Breast epithelium (tissue), 4 donors: ENCODE measurements around the gene CLIP2. TPM values are rescaled to one million over a fixed set of nuclear protein-coding genes. Genes with fewer than 3 reads are reported as not detected.
"Not testable (repeated sequence)": the region's sequence is repeated elsewhere in the genome, so short reads cannot be mapped to it uniquely, and the experiment has no call there.

Experiments
- DNase-seq, 2 donors: peaks; one replicate each; pipeline ENCODE4 v3.0.0-alpha.2; 2019; ENCODE audit warnings: low spot score in 2 of 2
- H3K27ac ChIP-seq, 2 donors: fragments of 200-600 bp; sonication (generic) in 1 of 2; one replicate each; pipeline ENCODE4 v1.5.1; 2016 to 2019; ENCODE audit warnings: mild to moderate bottlenecking in 1 of 2
- H3K27me3 ChIP-seq, 2 donors: fragments of 200-600 bp; sonication (generic) in 1 of 2; one replicate each; pipeline versions ENCODE4 v1.5.1 to v1.6.0; 2017 to 2019; ENCODE audit warnings: control low read depth in 1 of 2, mild to moderate bottlenecking in 1 of 2
- H3K36me3 ChIP-seq: fragments of 200-600 bp; one replicate; pipeline ENCODE4 v1.5.1; 2019
- H3K4me1 ChIP-seq, 2 donors: fragments of 200-600 bp; sonication (generic); one replicate each; pipeline ENCODE4 v1.5.1; 2016 to 2019; ENCODE audit warnings: control low read depth in 1 of 2
- H3K4me3 ChIP-seq, 3 donors: fragments of 200-600 bp; sonication (generic); 1 replicate in 2 of 3; 2 replicates in 1 of 3; pipeline ENCODE4 v1.5.1; 2016 to 2019; ENCODE audit warnings: mild to moderate bottlenecking in 3 of 3, moderate library complexity in 2 of 3
- H3K9me3 ChIP-seq, 2 donors: fragments of 200-600 bp; sonication (generic) in 1 of 2; one replicate each; pipeline ENCODE4 v1.5.1; 2016 to 2019; ENCODE audit warnings: control low read depth in 1 of 2
- CTCF ChIP-seq, 3 donors: fragments of 450-650 bp; IDR thresholded peaks; one replicate each; pipeline ENCODE4 v1.5.1; 2016 to 2017; ENCODE audit warnings: antibody characterized with exemption in 3 of 3, mild to moderate bottlenecking in 3 of 3, moderate library complexity in 3 of 3
- POLR2A ChIP-seq: fragments of 450-650 bp; IDR thresholded peaks from one replicate; pipeline ENCODE4 v1.6.1; 2016; ENCODE audit warnings: antibody characterized with exemption, mild to moderate bottlenecking, moderate library complexity
- POLR2AphosphoS5 ChIP-seq, 3 donors: sonication (generic); formaldehyde crosslinking; IDR thresholded peaks; one replicate each; pipeline ENCODE4 v1.6.1; 2017; ENCODE audit warnings: antibody characterized with exemption in 3 of 3
- intact Hi-C: fragments of 100-400 bp; cut with DNase I; formaldehyde crosslinking; loops from one replicate; pipeline ENCODE4 v1.15.1; 2023; ENCODE audit warnings: low total_unique reads
- total RNA-seq, 3 donors: library from RNA; depleted of rRNA; stranded (reverse); fragments of >200 nt; gene quantifications; one replicate each; pipeline ENCODE4 v1.1.0, GENCODE V29; 2016

CLIP2 gene
- total RNA-seq, 3 donors from 2014 or later = 7.3 to 20.3 (median 13.0) TPM

GRCh38 chr7:74438327-74438726 lies 149.1 kb downstream of the CLIP2 start:
- Histone ChIP-seq H3K27ac (no peak overlapping the region), H3K27me3 (no peaks in the 10 kb centered on the region), H3K4me3 (no peak overlapping the region), H3K9me3 (no peaks in the 10 kb centered on the region), H3K36me3 (no peaks in the 10 kb centered on the region), H3K4me1 (no peaks in the 10 kb centered on the region)
- no peak for TF ChIP-seq POLR2A
- TF ChIP-seq CTCF (IDR thresholded peaks at IDR 0.05) = no peak
- no peak for TF ChIP-seq POLR2AphosphoS5 (IDR thresholded peaks at IDR 0.05)
- intact Hi-C loops = no loop called here
- DNase-seq = no peak

- TF ChIP-seq CTCF (IDR thresholded peaks at IDR 0.05) = no peak
- no peak for TF ChIP-seq POLR2AphosphoS5 (IDR thresholded peaks at IDR 0.05)
- TF ChIP-seq POLR2A = no peak
- intact Hi-C loops = no loop called here
Measured at GRCh38 chr7:74439541-74439940, 150.3 kb downstream of the CLIP2 start.

GRCh38 chr7:74440143-74440542 lies 150.9 kb downstream of the CLIP2 start:
- H3K9me3 ChIP-seq, intact Hi-C loops: not testable (repeated sequence)

More at GRCh38 chr7:74439541-74439940, 150.3 kb downstream of the CLIP2 start:
- Histone ChIP-seq H3K4me3 (no peak overlapping the region), H3K27me3 (no peaks in the 10 kb centered on the region), H3K36me3 (no peaks in the 10 kb centered on the region), H3K9me3 (no peaks in the 10 kb centered on the region), H3K4me1 (no peaks in the 10 kb centered on the region), H3K27ac (no peak overlapping the region)
- DNase-seq = no peak

GRCh38 chr7:74441801-74442200 lies 152.6 kb downstream of the CLIP2 start:
- Histone ChIP-seq H3K27ac (no peak overlapping the region), H3K4me3 (no peak overlapping the region), H3K9me3 (no peaks in the 10 kb centered on the region), H3K27me3 (no peaks in the 10 kb centered on the region), H3K36me3 (no peaks in the 10 kb centered on the region), H3K4me1 (no peaks in the 10 kb centered on the region)
- TF ChIP-seq POLR2A = no peak
- no peak for TF ChIP-seq POLR2AphosphoS5 (IDR thresholded peaks at IDR 0.05)
- TF ChIP-seq CTCF (IDR thresholded peaks at IDR 0.05) = no peak
- intact Hi-C loops = no loop called here
- no peak for DNase-seq

More at GRCh38 chr7:74440143-74440542, 150.9 kb downstream of the CLIP2 start:
- not testable (repeated sequence) for H3K27me3 ChIP-seq, H3K4me1 ChIP-seq, H3K36me3 ChIP-seq, H3K4me3 ChIP-seq, H3K27ac ChIP-seq, DNase-seq

GRCh38 chr7:74443543-74444247 lies 154.5 kb downstream of the CLIP2 start:
- Histone ChIP-seq H3K36me3 (no peaks in the 10 kb centered on the region), H3K9me3 (no peaks in the 10 kb centered on the region), H3K27me3 (no peaks in the 10 kb centered on the region), H3K4me1 (no peaks in the 10 kb centered on the region), H3K4me3 (no peak overlapping the region), H3K27ac (no peak overlapping the region)
- no peak for TF ChIP-seq POLR2AphosphoS5 (IDR thresholded peaks at IDR 0.05)
- no peak for TF ChIP-seq POLR2A
- TF ChIP-seq CTCF (IDR thresholded peaks at IDR 0.05) = no peak
- DNase-seq = no peak
- intact Hi-C loops = no loop called here
